Cardiac muscle cell (in vitro differentiated cells and primary cell): ENCODE results near the gene PRPF6. TPM values are rescaled to one million over a fixed set of nuclear protein-coding genes. Genes with fewer than 3 reads are reported as not detected.

Source experiments
- DNase-seq, 2 donors: peaks; one replicate each; pipeline versions ENCODE4 v3.0.0 to v3.0.0-alpha.2; 2010 to 2017; ENCODE audit warnings: low read depth in 1 of 2, low spot score in 1 of 2
- H3K27ac ChIP-seq: fragments of 200-600 bp; sonication (generic); 2 replicates; pipeline ENCODE4 v1.5.1; 2016
- H3K27me3 ChIP-seq: fragments of 200-600 bp; sonication (generic); 2 replicates; pipeline ENCODE4 v1.6.0; 2016; ENCODE audit warnings: control low read depth
- H3K36me3 ChIP-seq: fragments of 200-600 bp; sonication (generic); 2 replicates; pipeline ENCODE4 v1.5.1; 2016; ENCODE audit warnings: control low read depth
- H3K4me1 ChIP-seq: fragments of 200-600 bp; sonication (generic); 2 replicates; pipeline ENCODE4 v1.8.1; 2017; ENCODE audit warnings: low read depth, mild to moderate bottlenecking, mixed run types
- H3K4me3 ChIP-seq: fragments of 200-600 bp; sonication (generic); 2 replicates; pipeline ENCODE4 v1.5.1; 2016; ENCODE audit warnings: mild to moderate bottlenecking
- H3K9me3 ChIP-seq: fragments of 200-600 bp; sonication (generic); 2 replicates; pipeline ENCODE4 v1.5.1; 2017; ENCODE audit warnings: low read depth, mild to moderate bottlenecking, control low read depth
- CTCF ChIP-seq: IDR thresholded peaks from 2 replicates; pipeline ENCODE4 v1.5.1; 2012; ENCODE audit warnings: low read depth, mild to moderate bottlenecking, low read length
- polyA plus RNA-seq: library from polyadenylated mRNA; unstranded; fragments of >200 nt; fragmentation: Nextera tagmentation; extraction: Ambion mirVana; gene quantifications from 2 replicates; pipeline ENCODE4 v1.2.1, GENCODE V29; 2016
- total RNA-seq: library from RNA; depleted of rRNA; stranded (reverse); fragments of >200 nt; gene quantifications from 2 replicates; pipeline ENCODE4 v1.2.3, GENCODE V29; 2016

PRPF6 gene
- total and polyA plus RNA-seq, 2 experiments from 2014 or later, result 67.6 to 73.5 TPM

GRCh38 chr20:63934271-63935068 is 46.5 kb upstream of the PRPF6 start:
- DNase-seq, result peak in 1 of 2 donors; percentile 49
- Histone ChIP-seq H3K9me3 (no peaks in the 10 kb centered on the region), H3K4me3 (no peak overlapping the region), H3K27me3 (no peaks in the 10 kb centered on the region), H3K36me3 (peaks cover 24% of the 10 kb centered on the region), H3K27ac (no peak overlapping the region), H3K4me1 (no peaks in the 10 kb centered on the region)
- TF ChIP-seq CTCF, result peak; percentile 31

- H3K27ac ChIP-seq, result no peak overlapping the region
- DNase-seq, result no peak
- H3K27me3 ChIP-seq, result no peaks in the 10 kb centered on the region
- H3K36me3 ChIP-seq, result peaks cover 22% of the 10 kb centered on the region
- no peaks in the 10 kb centered on the region for H3K4me1 ChIP-seq
- H3K9me3 ChIP-seq, result no peaks in the 10 kb centered on the region
- no peak overlapping the region for H3K4me3 ChIP-seq
- TF ChIP-seq CTCF, result no peak
Measured at GRCh38 chr20:63935447-63935846, 45.5 kb upstream of the PRPF6 start.

GRCh38 chr20:63937596-63937995 is 43.3 kb upstream of the PRPF6 start:
- DNase-seq, result no peak
- Histone ChIP-seq H3K4me3 (no peak overlapping the region), H3K27me3 (no peaks in the 10 kb centered on the region), H3K4me1 (no peaks in the 10 kb centered on the region), H3K27ac (no peak overlapping the region), H3K9me3 (no peaks in the 10 kb centered on the region), H3K36me3 (peaks cover 12% of the 10 kb centered on the region)
- no peak for TF ChIP-seq CTCF

GRCh38 chr20:63939061-63939935 is 41.6 kb upstream of the PRPF6 start:
- no peak for DNase-seq
- H3K4me1 ChIP-seq, result no peaks in the 10 kb centered on the region
- H3K36me3 ChIP-seq, result peaks cover 17% of the 10 kb centered on the region
- no peak overlapping the region for H3K4me3 ChIP-seq
- no peaks in the 10 kb centered on the region for H3K27me3 ChIP-seq
- no peaks in the 10 kb centered on the region for H3K9me3 ChIP-seq
- H3K27ac ChIP-seq, result no peak overlapping the region
- TF ChIP-seq CTCF, result no peak

- no peak overlapping the region for H3K27ac ChIP-seq
- H3K27me3 ChIP-seq, result no peaks in the 10 kb centered on the region
- peaks cover 22% of the 10 kb centered on the region for H3K36me3 ChIP-seq
- no peak for TF ChIP-seq CTCF
- H3K4me1 ChIP-seq, result no peaks in the 10 kb centered on the region
- no peaks in the 10 kb centered on the region for H3K9me3 ChIP-seq
- DNase-seq, result no peak
- no peak overlapping the region for H3K4me3 ChIP-seq
Measured at GRCh38 chr20:63940071-63940471, 40.9 kb upstream of the PRPF6 start.
